ENCODE measurements around the gene TMC4.
"Not testable (repeated sequence)": the region's sequence is repeated elsewhere in the genome, so short reads cannot be mapped to it uniquely, and the experiment has no call there.

TMC4 gene

GRCh38 chr19:54183431-54183830 is 10.5 kb upstream of the TMC4 start:
- no peak for TF ChIP-seq EZH2 (IDR thresholded peaks at IDR 0.05; ENCODE audit: borderline replicate concordance, low read depth, low read length, severe bottlenecking)
- TF ChIP-seq CTCF (IDR thresholded peaks at IDR 0.05; ENCODE audit: borderline replicate concordance, extremely low read depth, low read length, poor library complexity, severe bottlenecking): no peak

GRCh38 chr19:54181894-54182293 is 8.9 kb upstream of the TMC4 start:
- peaks cover 13% of the 10 kb centered on the region for H4K20me1 ChIP-seq (ENCODE audit: insufficient read depth, low read length)
- H3K9ac ChIP-seq (ENCODE audit: low read depth, low read length); H2AFZ ChIP-seq (ENCODE audit: low read depth, low read length); H3K9me3 ChIP-seq (ENCODE audit: insufficient read depth, low read length, severe bottlenecking); H3K27me3 ChIP-seq (ENCODE audit: insufficient read depth, low read length, poor library complexity); H3K27ac ChIP-seq (ENCODE audit: low read length); DNase-seq; H3K4me2 ChIP-seq (ENCODE audit: insufficient read depth, low read length); H3K79me2 ChIP-seq (ENCODE audit: insufficient read depth, low read length); H3K4me3 ChIP-seq (ENCODE audit: low read depth in 1 of 2, low read length in 2 of 2); ATAC-seq (ENCODE audit: insufficient read depth, low read depth); H3K4me1 ChIP-seq (ENCODE audit: insufficient read depth, low read length): not testable (repeated sequence)
- peaks cover 38% of the 10 kb centered on the region for H3K36me3 ChIP-seq (ENCODE audit: insufficient read depth, low read length)

More at GRCh38 chr19:54183431-54183830, 10.5 kb upstream of the TMC4 start:
- H3K9me3 ChIP-seq (ENCODE audit: insufficient read depth, low read length, severe bottlenecking): no peaks in the 10 kb centered on the region
- H3K27ac ChIP-seq (ENCODE audit: low read length): no peak overlapping the region
- peaks cover 39% of the 10 kb centered on the region for H3K36me3 ChIP-seq (ENCODE audit: insufficient read depth, low read length)
- ATAC-seq (ENCODE audit: insufficient read depth, low read depth) (no peak), DNase-seq (no peak)
- H4K20me1 ChIP-seq (ENCODE audit: insufficient read depth, low read length): peaks cover 15% of the 10 kb centered on the region
- no peak overlapping the region for H3K4me2 ChIP-seq (ENCODE audit: insufficient read depth, low read length)
- no peak overlapping the region for H3K4me3 ChIP-seq (ENCODE audit: low read depth in 1 of 2, low read length in 2 of 2)
- H3K79me2 ChIP-seq (ENCODE audit: insufficient read depth, low read length): peaks cover 14% of the 10 kb centered on the region
- no peak overlapping the region for H3K9ac ChIP-seq (ENCODE audit: low read depth, low read length)
- no peaks in the 10 kb centered on the region for H3K27me3 ChIP-seq (ENCODE audit: insufficient read depth, low read length, poor library complexity)
- peaks cover 13% of the 10 kb centered on the region for H3K4me1 ChIP-seq (ENCODE audit: insufficient read depth, low read length)
- no peak overlapping the region for H2AFZ ChIP-seq (ENCODE audit: low read depth, low read length)

GRCh38 chr19:54180691-54181091 is 7.7 kb upstream of the TMC4 start:
- TF ChIP-seq EZH2 (IDR thresholded peaks at IDR 0.05; ENCODE audit: borderline replicate concordance, low read depth, low read length, severe bottlenecking) (no peak), CTCF (IDR thresholded peaks at IDR 0.05; ENCODE audit: borderline replicate concordance, extremely low read depth, low read length, poor library complexity, severe bottlenecking) (no peak)
- DNase-seq (no peak), ATAC-seq (ENCODE audit: insufficient read depth, low read depth) (no peak)
- Histone ChIP-seq H3K79me2 (ENCODE audit: insufficient read depth, low read length) (no peaks in the 10 kb centered on the region), H3K27ac (ENCODE audit: low read length) (no peak overlapping the region), H3K4me3 (ENCODE audit: low read depth in 1 of 2, low read length in 2 of 2) (no peak overlapping the region), H3K9ac (ENCODE audit: low read depth, low read length) (no peak overlapping the region), H3K36me3 (ENCODE audit: insufficient read depth, low read length) (peaks cover 37% of the 10 kb centered on the region), H2AFZ (ENCODE audit: low read depth, low read length) (no peak overlapping the region), H3K4me1 (ENCODE audit: insufficient read depth, low read length) (no peaks in the 10 kb centered on the region), H3K4me2 (ENCODE audit: insufficient read depth, low read length) (no peak overlapping the region), H3K9me3 (ENCODE audit: insufficient read depth, low read length, severe bottlenecking) (no peaks in the 10 kb centered on the region), H4K20me1 (ENCODE audit: insufficient read depth, low read length) (peaks cover 13% of the 10 kb centered on the region), H3K27me3 (ENCODE audit: insufficient read depth, low read length, poor library complexity) (no peaks in the 10 kb centered on the region)

- Histone ChIP-seq H4K20me1 (ENCODE audit: insufficient read depth, low read length) (peaks cover 13% of the 10 kb centered on the region), H3K4me2 (ENCODE audit: insufficient read depth, low read length) (no peak overlapping the region), H3K9me3 (ENCODE audit: insufficient read depth, low read length, severe bottlenecking) (no peaks in the 10 kb centered on the region), H3K4me1 (ENCODE audit: insufficient read depth, low read length) (no peaks in the 10 kb centered on the region), H3K4me3 (ENCODE audit: low read depth in 1 of 2, low read length in 2 of 2) (no peak overlapping the region), H2AFZ (ENCODE audit: low read depth, low read length) (no peak overlapping the region), H3K36me3 (ENCODE audit: insufficient read depth, low read length) (peaks cover 37% of the 10 kb centered on the region), H3K9ac (ENCODE audit: low read depth, low read length) (no peak overlapping the region), H3K79me2 (ENCODE audit: insufficient read depth, low read length) (no peaks in the 10 kb centered on the region), H3K27ac (ENCODE audit: low read length) (no peak overlapping the region), H3K27me3 (ENCODE audit: insufficient read depth, low read length, poor library complexity) (no peaks in the 10 kb centered on the region)
- ATAC-seq (ENCODE audit: insufficient read depth, low read depth) (no peak), DNase-seq (no peak)
- TF ChIP-seq EZH2 (IDR thresholded peaks at IDR 0.05; ENCODE audit: borderline replicate concordance, low read depth, low read length, severe bottlenecking) (no peak), CTCF (IDR thresholded peaks at IDR 0.05; ENCODE audit: borderline replicate concordance, extremely low read depth, low read length, poor library complexity, severe bottlenecking) (no peak)
These were observed 7.0 kb upstream of the TMC4 start for GRCh38 chr19:54179921-54180461.
